NOMO-1 (cell line): ENCODE measurements around the gene EIF2B1.

Source experiments
- DNase-seq, 2 experiments: peaks; one replicate each; lab custom pipeline; 2025; ENCODE audit not compliant: unreplicated experiment in 2 of 2; lab: John Stamatoyannopoulos, UW

The EIF2B1 gene

DNA sequence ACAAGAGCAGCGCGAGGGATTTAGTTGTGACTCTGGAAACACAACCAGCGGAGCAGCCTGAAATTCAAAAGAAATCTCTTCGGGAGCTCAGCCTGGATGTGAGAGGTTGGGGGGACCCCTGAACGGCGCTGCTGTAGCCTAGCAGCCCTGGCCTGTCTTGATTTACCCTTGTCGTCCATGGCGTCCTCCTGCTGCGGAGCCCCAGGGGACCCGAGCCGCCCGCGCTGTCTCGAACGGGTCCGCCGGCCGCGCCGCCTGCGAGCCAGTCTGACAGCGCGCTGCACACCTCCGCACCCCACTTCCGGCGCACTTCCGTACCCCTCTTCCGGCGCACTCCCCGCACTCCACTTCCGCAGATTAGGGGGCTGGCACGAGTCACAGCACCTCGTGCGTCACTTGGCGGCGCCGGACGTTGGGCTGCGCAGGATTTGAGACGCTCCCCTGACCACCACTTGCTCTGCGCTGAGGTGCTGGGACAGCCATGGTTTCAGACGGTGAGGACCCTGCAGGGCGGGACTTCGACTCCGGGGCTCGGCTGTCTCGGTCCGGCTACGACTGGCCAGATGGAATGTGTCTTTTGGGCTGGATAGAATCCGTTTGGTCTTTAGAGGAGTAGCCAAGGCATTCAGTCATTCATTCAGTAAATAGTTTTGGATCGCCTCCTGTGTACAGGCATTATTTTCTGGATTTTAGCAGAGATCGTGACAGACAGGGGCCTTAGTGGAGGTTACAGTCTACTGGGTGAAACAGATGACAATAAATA lies at the start of gene EIF2B1, which contains the start of gene GTF2H3:
EIF2B1 (minus strand) TSS at position 308 of the 763 bp plus-strand sequence; CDS start at position 179, 129 bp downstream.
GTF2H3 (plus strand) TSS at position 451 of the 763 bp plus-strand sequence; CDS start at position 482, 31 bp downstream.
- DNase-seq: peak; percentile 98

DNA sequence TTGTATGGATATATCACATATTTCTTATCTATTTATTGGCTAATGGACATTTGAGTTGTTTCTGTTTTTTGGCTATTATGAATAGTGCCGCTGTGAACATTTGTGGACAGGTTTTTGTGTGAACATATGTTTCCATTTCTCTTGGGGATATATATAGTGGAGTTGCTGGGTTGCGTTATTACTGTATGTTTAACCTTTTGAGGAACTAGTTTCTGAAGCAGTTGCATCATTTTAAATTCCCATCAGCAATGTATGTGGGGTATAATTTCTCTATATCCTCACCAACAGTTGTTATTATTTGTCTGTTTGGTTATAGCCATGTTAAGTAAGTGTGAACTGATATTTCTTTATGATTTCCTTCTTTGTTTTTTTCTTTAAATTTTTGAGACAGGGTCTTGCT lies 48.1 kb upstream of the EIF2B1 start:
- peak; percentile 11 to 84 for DNase-seq

DNA sequence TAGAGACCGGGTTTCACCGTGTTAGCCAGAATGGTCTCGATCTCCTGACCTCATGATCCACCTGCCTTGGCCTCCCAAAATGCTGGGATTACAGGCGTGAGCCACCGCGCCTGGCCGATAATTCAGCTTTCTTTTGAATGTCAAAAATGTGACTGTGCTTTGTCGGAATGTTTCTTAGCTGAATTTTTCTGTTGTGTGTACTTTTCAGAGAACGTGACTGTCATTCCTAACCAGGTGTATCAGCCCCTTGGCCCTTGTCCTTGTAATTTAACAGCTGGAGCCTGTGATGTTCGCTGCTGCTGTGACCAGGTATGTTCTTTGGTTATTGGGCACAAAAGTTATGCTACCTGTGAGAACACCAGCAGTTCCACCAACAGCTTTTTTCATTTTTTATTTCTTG lies 45.5 kb upstream of the EIF2B1 start:
- DNase-seq: no peak

GRCh38 chr12:123676616-123677320 lies 43.3 kb upstream of the EIF2B1 start:
- no peak for DNase-seq

DNA sequence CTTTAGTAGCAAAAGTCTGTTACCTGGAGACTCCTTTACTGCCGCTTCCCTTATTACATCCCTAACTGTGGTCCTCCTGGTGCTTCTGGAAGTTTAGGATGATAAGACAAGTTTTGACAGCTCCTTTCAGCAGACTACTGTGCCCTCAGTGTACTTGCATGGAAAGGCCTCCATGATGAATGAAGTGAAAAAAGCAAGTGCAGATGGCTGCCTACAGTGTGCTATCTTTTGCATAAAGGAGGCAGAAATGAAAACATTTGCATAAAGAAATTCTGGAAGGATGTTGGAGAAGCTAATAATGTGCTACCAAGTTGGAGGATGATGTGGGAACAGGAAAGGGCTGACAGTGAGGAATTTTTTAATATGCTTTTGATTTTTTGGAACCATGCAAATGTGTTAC lies 42.0 kb upstream of the EIF2B1 start:
- no peak for DNase-seq

GRCh38 chr12:123671876-123672275 lies 38.4 kb upstream of the EIF2B1 start:
- DNase-seq: no peak

DNA sequence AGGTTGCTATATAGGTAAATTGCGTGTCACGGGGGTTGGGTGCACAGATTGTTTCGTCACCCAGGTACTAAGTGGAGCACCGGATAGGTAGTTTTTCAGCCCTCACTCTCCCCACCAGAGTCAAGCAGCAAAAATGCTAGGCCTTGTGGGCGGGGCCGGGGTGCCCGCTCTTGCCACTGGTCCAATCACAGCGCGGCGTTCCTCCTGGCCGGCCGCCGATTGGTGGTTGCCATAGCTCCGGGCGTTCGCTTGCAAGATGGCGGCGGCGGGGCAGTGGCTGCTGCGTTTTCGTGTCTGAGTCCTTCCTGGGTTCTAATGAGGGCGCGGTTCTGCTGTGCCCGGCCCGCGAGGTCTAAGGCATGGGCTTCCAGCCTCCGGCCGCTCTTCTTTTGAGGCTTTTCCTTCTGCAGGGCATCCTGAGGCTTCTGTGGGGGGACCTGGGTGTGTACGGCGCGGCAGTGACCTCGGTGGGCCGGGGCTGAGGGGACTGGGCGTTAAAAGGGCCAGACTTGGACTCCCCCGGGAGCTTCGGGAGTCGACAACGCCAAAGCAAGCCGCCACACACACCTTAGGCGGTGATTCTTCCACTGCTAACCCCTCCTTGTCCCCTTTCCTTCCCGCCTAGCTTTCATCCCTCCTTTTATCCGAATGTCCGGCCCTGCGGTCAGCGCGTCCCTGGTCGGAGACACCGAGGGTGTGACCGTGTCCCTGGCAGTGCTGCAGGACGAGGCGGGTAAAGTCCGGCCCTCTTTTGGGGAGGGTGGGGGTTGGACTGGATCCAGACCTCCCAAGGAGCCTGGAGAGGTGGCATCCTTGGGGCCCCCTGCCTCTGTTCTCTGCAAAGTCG lies 37.6 kb upstream of the EIF2B1 start, which contains the start of gene TCTN2:
TCTN2 (plus strand) TSS at position 232 of the 847 bp plus-strand sequence; CDS start at position 360, 128 bp downstream.
- DNase-seq: peak; percentile 87 to 95

- DNase-seq: no peak
Observed at GRCh38 chr12:123667771-123668170, 34.3 kb upstream of the EIF2B1 start.

GRCh38 chr12:123659996-123660727 lies 26.7 kb upstream of the EIF2B1 start:
- no peak for DNase-seq

DNA sequence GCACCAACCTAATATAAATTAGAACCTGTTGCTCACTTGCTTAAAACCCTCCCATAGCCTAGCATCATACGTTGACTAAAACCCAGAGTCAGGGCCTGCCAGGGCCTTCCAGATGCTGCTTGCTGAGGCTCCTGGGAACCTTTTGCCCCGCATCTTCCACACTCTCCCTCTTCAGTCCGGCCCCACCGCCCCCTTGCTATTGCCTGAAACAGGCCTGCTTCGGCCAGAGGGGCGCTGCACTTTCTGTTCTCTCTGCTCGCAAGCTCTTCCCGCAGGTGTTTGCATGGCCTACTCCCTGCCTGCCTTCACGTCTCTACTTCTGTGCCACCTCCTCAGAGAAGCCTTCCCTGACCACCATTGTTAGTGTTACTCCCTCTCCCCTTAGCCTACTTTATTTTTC lies 23.7 kb upstream of the EIF2B1 start:
- DNase-seq: no peak

- DNase-seq: no peak
Observed at GRCh38 chr12:123656392-123656791, 22.9 kb upstream of the EIF2B1 start.

GRCh38 chr12:123655420-123655819 lies 21.9 kb upstream of the EIF2B1 start:
- DNase-seq: no peak

- no peak for DNase-seq
Observed at GRCh38 chr12:123654129-123654701, 20.7 kb upstream of the EIF2B1 start.

GRCh38 chr12:123648401-123648800 lies 14.9 kb upstream of the EIF2B1 start:
- DNase-seq: no peak

DNA sequence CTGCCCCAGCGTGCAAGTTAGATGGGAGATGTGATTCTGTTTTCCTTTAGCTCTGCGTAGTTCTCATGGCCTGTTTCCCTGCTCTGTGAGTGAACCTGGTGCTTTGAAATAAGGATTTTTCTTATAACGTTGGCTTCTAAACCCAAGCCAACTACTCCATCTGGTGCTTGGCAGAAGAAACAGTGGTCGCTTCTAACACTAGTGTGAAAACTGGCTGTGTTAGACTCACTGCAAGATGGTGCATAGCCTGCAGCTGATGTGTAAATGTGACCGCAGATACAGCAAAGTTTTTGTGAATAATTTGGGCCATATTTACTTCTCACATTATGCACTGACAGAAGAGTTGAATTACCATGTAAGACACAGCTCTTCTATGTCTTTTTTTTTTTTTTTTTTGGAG lies 12.4 kb upstream of the EIF2B1 start:
- no peak for DNase-seq

DNA sequence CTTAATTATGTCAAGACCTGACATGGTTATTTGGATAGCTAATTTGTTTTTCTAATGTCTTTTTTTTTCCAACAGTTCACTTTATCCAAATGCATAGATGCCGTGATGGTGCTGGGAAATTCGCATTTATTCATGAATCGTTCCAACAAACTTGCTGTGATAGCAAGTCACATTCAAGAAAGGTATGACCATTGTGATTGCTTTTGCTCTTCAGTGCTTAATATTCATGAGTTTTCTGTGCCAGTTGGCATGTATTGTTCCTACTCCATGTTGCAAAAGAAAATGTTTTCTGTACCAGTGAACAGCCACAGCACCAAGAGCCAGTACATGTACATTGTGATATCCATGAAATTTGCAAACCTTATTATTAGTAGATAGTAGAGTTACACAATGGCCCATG lies 11.9 kb upstream of the EIF2B1 start:
- DNase-seq: no peak

GRCh38 chr12:123643911-123644310 lies 10.4 kb upstream of the EIF2B1 start:
- no peak for DNase-seq

DNA sequence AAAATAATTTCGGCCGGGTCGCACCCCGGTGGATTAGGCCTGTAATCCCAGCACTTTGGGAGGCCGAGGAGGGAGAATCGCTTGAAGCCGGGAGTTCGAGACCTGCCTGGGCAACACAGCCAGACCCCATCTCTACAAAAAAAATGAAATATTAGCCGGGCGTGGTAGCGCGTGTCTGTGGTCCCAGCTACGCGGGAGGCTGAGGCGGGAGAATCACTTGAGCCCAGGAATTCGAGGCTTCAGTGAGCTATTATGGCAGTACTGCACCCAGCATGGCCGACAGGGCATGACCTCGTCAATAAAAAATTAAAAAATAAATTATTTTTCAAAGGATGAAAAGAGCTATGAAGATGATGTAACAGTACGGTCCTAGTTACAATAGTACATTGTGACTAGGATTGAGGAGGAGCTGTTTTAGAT lies 666 bp upstream of the EIF2B1 start:
- DNase-seq: no peak

GRCh38 chr12:123621619-123622530 lies 11.6 kb downstream of the EIF2B1 start:
- no peak for DNase-seq
